ENCODE measurements around the gene TFDP1.

Gene TFDP1

DNA sequence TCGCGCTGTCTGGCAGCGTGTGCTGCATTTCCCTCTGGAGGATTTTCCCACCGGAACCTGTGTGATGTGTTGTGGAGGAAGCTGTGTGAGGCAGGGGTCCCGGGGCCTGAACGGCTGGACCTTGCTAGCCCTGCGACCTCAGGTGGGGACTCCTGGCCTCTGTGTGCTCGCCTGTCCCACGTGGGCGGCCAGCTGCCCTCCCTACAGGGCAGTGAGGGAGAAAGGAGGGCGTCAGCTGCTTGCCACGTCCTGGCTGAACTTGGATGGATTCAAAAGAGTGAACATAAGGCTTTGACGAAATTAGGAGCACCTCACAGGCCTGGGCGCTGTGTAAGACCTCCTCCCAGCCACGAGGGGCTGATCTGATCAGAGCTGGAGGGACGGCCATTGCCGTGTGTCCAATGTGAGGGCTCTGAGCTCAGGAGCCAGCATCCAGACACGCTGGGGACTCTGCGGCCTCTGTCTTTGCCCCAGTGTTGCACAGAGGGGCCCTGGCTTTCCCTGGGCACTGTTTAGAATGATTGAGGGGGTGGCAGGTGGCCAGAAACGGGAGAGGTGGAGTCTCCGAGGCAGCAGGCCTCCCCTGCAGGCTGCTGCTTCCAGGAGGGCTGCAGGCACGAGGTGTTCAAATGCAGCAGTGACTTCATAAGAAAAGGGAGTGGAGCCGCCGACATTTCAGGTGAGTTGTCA is 13.0 kb downstream of the TFDP1 start:
- DNase-seq (ENCODE audit: low spot score), result peak; percentile 30

DNA sequence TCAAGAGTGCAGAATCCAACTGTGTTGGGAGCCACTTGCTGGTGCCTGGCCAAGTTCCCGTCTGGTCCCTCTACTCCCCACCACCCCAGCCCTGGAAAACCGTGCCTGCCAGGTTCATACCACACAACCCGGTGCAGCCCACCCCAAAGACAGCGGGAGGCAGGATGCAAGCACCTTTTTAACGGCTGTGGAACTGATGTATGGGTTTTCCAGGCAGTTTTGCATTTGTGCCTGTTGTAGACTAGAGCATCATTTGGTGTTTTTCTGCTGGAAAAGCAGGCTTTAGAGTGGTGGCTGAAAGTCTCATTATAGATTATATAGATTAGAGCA is 13.5 kb downstream of the TFDP1 start:
- DNase-seq (ENCODE audit: low spot score), result peak; percentile 37

GRCh38 chr13:113598481-113598880 is 13.9 kb downstream of the TFDP1 start:
- DNase-seq (ENCODE audit: low spot score), result peak; percentile 22

DNA sequence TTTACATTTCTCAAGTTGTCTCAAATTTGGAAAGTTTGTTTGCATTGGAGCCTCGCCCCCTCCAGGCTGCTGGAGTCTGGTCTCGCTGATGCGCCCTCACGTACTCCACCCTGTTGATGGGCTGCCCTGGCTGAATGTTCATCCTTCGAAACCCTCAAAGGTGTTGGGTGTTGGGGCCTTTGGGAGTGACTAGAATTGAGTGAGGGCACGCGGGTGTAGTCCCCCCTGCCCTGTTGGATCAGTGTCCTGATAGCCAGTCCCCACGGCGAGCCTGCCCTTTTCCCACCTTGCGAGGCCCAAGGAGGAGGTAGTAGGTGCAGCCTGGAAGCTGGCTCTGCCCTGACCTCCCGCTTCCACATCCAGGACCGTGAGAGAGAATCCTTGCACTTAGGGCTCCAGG is 14.8 kb downstream of the TFDP1 start:
- DNase-seq (ENCODE audit: low spot score), result no peak

DNA sequence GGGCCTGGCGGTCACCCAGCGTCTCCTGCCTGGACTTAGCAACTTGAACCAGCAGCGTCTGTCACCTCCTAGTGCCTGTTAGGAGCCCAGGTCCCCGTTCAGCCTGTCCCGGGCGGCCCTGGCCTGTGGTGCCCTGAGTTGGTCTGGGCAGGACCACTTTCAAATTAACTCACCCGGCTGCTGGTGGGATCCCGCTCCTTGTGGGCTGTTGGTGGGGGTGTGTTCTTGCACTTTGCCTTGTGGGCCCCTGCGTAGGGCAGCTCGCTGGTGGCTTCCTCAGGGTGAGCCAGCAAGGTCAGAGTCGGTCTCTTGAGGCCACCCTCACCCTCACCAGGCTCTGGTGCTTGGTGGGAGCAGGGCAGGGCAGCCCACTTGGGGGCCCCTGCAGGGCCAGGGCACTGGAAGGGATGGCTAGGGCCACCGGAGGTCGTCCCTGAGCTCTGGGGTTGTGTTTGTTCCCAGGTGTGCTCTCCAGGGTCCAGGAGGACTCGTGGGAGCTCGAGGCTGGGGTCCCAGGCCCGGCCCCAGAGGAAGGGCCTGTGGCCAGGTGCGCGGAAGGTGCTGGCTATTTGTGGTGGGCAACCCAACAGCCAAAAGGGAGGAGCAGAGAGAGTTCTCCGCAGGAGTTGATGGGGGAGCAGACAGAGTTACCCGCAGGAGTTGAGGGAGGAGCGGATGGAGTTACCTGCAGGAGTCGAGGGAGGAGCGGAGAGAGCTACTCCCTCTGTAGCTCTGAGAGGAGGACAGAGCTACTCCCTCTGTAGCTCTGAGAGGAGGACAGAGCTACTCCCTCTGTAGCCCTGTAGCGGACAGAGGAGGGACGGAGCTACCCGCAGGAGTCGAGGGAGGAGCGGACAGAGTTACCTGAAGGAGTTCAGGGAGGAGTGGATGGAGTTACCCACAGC is 16.9 kb downstream of the TFDP1 start:
- DNase-seq (ENCODE audit: low spot score), result no peak

DNA sequence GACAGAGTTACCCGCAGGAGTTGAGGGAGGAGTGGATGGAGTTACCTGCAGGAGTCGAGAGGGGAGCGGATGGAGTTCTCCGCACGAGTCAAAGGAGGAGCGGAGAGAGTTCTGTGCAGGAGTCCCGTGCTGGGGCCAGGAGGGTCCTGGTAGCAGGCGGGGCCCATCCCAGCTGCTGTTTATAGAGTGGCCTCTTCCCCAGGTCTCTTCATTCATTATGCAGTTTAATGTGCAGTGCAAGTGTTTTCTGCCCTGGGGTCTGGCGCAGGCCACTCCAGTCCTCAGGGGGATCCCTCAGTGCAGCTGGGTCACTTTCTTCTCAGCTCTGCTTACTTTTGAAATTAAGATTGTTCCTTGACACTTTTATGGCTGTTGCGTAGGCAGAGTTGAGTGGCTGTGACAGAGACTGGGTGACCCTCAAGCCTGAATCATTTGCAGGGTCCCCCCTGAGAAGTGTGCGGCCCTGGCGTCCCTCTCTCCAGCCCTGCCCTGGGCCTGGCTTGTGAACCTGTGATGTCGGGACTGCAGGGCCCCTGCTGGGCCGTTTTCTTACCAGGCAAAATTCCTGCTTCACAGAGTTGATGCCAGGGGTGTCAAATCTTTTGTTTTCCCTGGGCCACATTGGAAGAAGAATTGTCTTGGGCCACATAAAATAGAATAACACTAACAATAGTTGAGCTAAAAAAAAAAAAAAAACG is 17.9 kb downstream of the TFDP1 start:
- DNase-seq (ENCODE audit: low spot score), result no peak

GRCh38 chr13:113603116-113603710 is 18.7 kb downstream of the TFDP1 start:
- DNase-seq (ENCODE audit: low spot score), result no peak

GRCh38 chr13:113604186-113604585 is 19.6 kb downstream of the TFDP1 start:
- DNase-seq (ENCODE audit: low spot score), result no peak

- DNase-seq (ENCODE audit: low spot score), result no peak
Observed at GRCh38 chr13:113605461-113605860, 20.9 kb downstream of the TFDP1 start.

DNA sequence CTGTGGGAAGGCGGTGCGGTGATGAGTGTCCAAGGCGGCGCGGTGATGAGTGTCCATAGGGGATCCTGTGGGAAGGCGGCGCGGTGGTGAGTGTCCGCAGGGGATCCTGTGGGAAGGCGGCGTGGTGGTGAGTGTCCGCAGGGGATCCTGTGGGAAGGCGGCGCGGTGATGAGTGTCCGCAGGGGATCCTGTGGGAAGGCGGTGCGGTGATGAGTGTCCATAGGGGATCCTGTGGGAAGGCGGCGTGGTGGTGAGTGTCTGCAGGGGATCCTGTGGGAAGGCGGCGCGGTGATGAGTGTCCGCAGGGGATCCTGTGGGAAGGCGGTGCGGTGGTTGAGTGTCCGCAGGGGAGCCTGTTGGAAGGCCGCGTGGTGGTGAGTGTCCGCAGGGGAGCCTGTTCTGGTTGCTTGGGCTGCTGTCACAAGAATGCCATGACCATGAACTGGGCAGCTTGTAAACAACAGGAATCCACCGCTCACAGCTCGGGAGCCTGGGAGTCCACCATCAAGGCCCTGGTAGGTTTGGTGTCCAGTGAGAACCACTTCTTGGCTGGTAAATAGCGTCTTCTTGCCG is 21.4 kb downstream of the TFDP1 start:
- DNase-seq (ENCODE audit: low spot score), result no peak

GRCh38 chr13:113607056-113607888 is 22.7 kb downstream of the TFDP1 start:
- DNase-seq (ENCODE audit: low spot score), result no peak

GRCh38 chr13:113607889-113608635 is 23.5 kb downstream of the TFDP1 start:
- no peak for DNase-seq (ENCODE audit: low spot score)

GRCh38 chr13:113608967-113609533 is 24.5 kb downstream of the TFDP1 start:
- no peak for DNase-seq (ENCODE audit: low spot score)

- no peak for DNase-seq (ENCODE audit: low spot score)
Observed at GRCh38 chr13:113609616-113610015, 25.1 kb downstream of the TFDP1 start.

DNA sequence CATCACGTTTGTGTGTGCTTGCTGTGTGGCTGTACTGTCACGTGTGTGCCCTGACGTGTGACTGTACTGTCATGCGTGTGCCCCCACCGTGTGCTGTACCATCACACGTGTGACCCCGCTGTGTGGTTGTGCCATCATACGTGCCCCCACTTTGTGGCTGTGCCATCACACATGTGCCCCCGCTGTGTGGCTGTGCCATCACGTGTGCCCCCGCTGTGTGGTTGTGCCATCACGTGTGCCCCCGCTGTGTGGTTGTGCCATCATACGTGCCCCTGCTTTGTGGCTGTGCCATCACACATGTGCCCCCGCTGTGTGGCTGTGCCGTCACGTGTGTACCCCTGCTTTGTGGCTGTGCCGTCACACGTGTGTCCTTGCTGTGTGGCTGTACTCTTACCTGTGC is 25.7 kb downstream of the TFDP1 start:
- DNase-seq (ENCODE audit: low spot score), result no peak

GRCh38 chr13:113611996-113612395 is 27.4 kb downstream of the TFDP1 start:
- DNase-seq (ENCODE audit: low spot score), result no peak

DNA sequence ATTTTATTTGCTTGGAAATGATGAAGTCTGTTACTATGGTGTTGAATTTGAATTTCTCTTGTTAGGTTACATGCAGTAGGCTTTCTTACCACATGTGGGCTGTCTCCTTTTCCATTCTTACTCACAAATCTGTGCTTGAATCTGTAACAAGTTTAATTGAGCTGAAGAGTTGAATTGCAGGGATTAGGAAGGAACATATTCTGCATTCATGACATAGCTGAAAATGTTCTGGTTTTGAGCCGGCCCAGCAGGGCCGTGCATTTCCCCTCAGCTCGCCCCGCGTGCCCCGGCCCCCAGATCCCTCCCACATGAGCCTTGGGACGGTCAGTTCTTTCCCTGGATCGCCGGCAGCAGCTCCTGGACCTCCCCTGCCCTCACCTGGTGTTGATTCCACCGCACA is 28.1 kb downstream of the TFDP1 start:
- no peak for DNase-seq (ENCODE audit: low spot score)

- DNase-seq (ENCODE audit: low spot score), result no peak
Observed at GRCh38 chr13:113613789-113614379, 29.3 kb downstream of the TFDP1 start.

DNA sequence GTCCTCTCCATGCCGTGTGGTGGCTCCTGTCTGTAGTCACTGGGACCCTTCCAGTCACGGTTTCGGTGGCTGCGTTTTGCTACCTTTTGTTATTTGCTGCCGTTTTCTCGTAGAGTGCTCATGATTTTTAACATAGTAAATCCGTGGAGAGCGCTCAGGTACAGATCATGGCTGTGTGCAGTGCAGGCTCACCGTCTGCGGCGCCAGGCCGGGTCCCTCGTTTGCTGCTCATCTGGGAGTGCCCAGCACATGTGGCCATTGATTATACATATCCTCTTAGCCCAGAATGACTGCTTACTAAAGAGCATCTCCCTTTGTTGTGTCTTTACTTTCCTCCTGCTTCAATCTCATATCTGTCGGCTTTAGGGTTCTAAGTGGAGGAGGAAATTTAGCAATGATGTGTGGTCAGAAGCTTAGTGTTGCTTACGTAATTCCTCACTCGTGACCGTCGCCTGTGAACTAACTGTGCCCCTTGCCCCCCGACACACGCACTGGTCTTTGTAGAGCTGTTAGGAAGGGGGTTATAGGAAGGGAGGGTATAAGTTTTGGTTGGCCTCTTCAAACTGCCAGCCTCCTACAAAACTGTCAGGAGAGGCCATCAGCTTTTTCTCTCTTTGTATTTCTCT is 31.8 kb downstream of the TFDP1 start:
- no peak for DNase-seq (ENCODE audit: low spot score)

Data from ecto neural progenitor cell (in vitro differentiated cells).